ENCODE data around the gene TSNAX. TPM values are rescaled to one million over a fixed set of nuclear protein-coding genes. Genes with fewer than 3 reads are reported as not detected.
A peak's percentile ranks its signal among the peaks of the same experiment; 100 is the strongest.

The TSNAX gene
- polyA plus RNA-seq, 1 experiment = 35.6 TPM

- Histone ChIP-seq H3K4me3 (ENCODE audit: low read depth, low read length) (no peak overlapping the region), H3K27ac (ENCODE audit: low read depth, low read length) (peak overlapping the region; percentile 77), H3K9me3 (ENCODE audit: control insufficient read depth, insufficient read depth, low read length) (no peaks in the 10 kb centered on the region), H3K27me3 (ENCODE audit: control insufficient read depth, insufficient read depth, low read length) (no peaks in the 10 kb centered on the region)
- ChIA-PET POLR2A (interaction anchor here (1.4 kb wide), 1 partner anchor 25 kb away, joined by 3 read pairs; no protein-coding TSS in a partner anchor), CTCF (interaction anchor here (0.5 to 1.2 kb wide), 2 partner anchors 13 to 225 kb away, joined by 3 to 4 read pairs; no protein-coding TSS in a partner anchor)
- peak; percentile 24 for DNase-seq (ENCODE audit: low read depth, low spot score)
- TF ChIP-seq CTCF (IDR thresholded peaks at IDR 0.05; ENCODE audit: low read depth, low read length) = no peak
These were observed 43.3 kb upstream of the TSNAX start for GRCh38 chr1:231485029-231485784.

GRCh38 chr1:231487019-231487418, 41.5 kb upstream of the TSNAX start:
- CTCF ChIA-PET = no interaction called here
- Histone ChIP-seq H3K9me3 (ENCODE audit: control insufficient read depth, insufficient read depth, low read length) (no peaks in the 10 kb centered on the region), H3K27me3 (ENCODE audit: control insufficient read depth, insufficient read depth, low read length) (no peaks in the 10 kb centered on the region), H3K4me3 (ENCODE audit: low read depth, low read length) (no peak overlapping the region), H3K27ac (ENCODE audit: low read depth, low read length) (no peak overlapping the region)
- peak; percentile 60 for DNase-seq (ENCODE audit: low read depth, low spot score)
- TF ChIP-seq CTCF (IDR thresholded peaks at IDR 0.05; ENCODE audit: low read depth, low read length) = no peak
- POLR2A ChIA-PET = interaction anchor here (1.4 kb wide), 1 partner anchor 41 kb away, joined by 3 read pairs; the partner anchor contains the start of gene TSNAX

- POLR2A ChIA-PET = no interaction called here
- CTCF ChIA-PET = no interaction called here
- Histone ChIP-seq H3K9me3 (ENCODE audit: control insufficient read depth, insufficient read depth, low read length) (peaks cover 3% of the 10 kb centered on the region; the same call in 1 of the 2 replicates), H3K4me3 (ENCODE audit: low read depth, low read length) (no peak overlapping the region), H3K27me3 (ENCODE audit: control insufficient read depth, insufficient read depth, low read length) (no peaks in the 10 kb centered on the region), H3K27ac (ENCODE audit: low read depth, low read length) (no peak overlapping the region)
- no peak for TF ChIP-seq CTCF (IDR thresholded peaks at IDR 0.05; ENCODE audit: low read depth, low read length)
- no peak for DNase-seq (ENCODE audit: low read depth, low spot score)
These were observed 40.6 kb upstream of the TSNAX start for GRCh38 chr1:231487910-231488309.

GRCh38 chr1:231493421-231494185, 34.9 kb upstream of the TSNAX start:
- Histone ChIP-seq H3K4me3 (ENCODE audit: low read depth, low read length) (no peak overlapping the region), H3K9me3 (ENCODE audit: control insufficient read depth, insufficient read depth, low read length) (peaks cover 3% of the 10 kb centered on the region; the same call in 1 of the 2 replicates)

More at GRCh38 chr1:231493421-231494185, 34.9 kb upstream of the TSNAX start:
- ChIA-PET CTCF (interaction anchor here (1.3 kb wide), 1 partner anchor 136 kb away, joined by 4 read pairs; no protein-coding TSS in a partner anchor), POLR2A (no interaction called here)
- TF ChIP-seq CTCF (IDR thresholded peaks at IDR 0.05; ENCODE audit: low read depth, low read length) = no peak
- no peaks in the 10 kb centered on the region for H3K27me3 ChIP-seq (ENCODE audit: control insufficient read depth, insufficient read depth, low read length)
- no peak overlapping the region for H3K27ac ChIP-seq (ENCODE audit: low read depth, low read length)
- no peak for DNase-seq (ENCODE audit: low read depth, low spot score)
